Stomach (tissue), 4 donors: ENCODE results near the gene DYSF.

Experiments used
- CTCF ChIP-seq, 7 experiments: fragments of 450-650 bp in 4 of 7; fragments of 200-600 bp in 3 of 7; sonication (generic) in 3 of 7; IDR thresholded peaks; one replicate each; pipeline ENCODE4 v1.5.1; 2016 to 2019; ENCODE audit warnings: antibody characterized with exemption in 7 of 7, control low read depth in 2 of 7, mild to moderate bottlenecking in 1 of 7
- EP300 ChIP-seq: sonication (generic); formaldehyde crosslinking; IDR thresholded peaks from one replicate; pipeline ENCODE4 v1.6.1; 2017; ENCODE audit warnings: antibody characterized with exemption
- POLR2A ChIP-seq, 4 donors: fragments of 450-650 bp; IDR thresholded peaks; one replicate each; pipeline ENCODE4 v1.6.1; 2016; ENCODE audit warnings: antibody characterized with exemption in 4 of 4, control low read depth in 2 of 4, mild to moderate bottlenecking in 1 of 4, moderate library complexity in 1 of 4
- POLR2AphosphoS5 ChIP-seq, 3 donors: sonication (generic); formaldehyde crosslinking; IDR thresholded peaks; one replicate each; pipeline ENCODE4 v1.6.1; 2016; ENCODE audit warnings: antibody characterized with exemption in 3 of 3

- TF ChIP-seq POLR2A (IDR thresholded peaks at IDR 0.05) = no peak
- no peak for TF ChIP-seq CTCF (IDR thresholded peaks at IDR 0.05)
- no peak for TF ChIP-seq EP300
- no peak for TF ChIP-seq POLR2AphosphoS5 (IDR thresholded peaks at IDR 0.05)
Measured at GRCh38 chr2:71617266-71617665, 163.9 kb downstream of the DYSF start.
